GM21390 (cell line): ENCODE results near the gene ESPNL.

Experiments
- ATAC-seq: cut with Tn5 transposase; IDR thresholded peaks from one replicate; pipeline ENCODE4 v1.9.1; 2021; ENCODE audit not compliant: unreplicated experiment

ESPNL gene

GRCh38 chr2:238127165-238128060 lies 27.3 kb downstream of the ESPNL start:
- ATAC-seq = no peak

GRCh38 chr2:238128061-238128440 lies 27.9 kb downstream of the ESPNL start:
- ATAC-seq = no peak

DNA sequence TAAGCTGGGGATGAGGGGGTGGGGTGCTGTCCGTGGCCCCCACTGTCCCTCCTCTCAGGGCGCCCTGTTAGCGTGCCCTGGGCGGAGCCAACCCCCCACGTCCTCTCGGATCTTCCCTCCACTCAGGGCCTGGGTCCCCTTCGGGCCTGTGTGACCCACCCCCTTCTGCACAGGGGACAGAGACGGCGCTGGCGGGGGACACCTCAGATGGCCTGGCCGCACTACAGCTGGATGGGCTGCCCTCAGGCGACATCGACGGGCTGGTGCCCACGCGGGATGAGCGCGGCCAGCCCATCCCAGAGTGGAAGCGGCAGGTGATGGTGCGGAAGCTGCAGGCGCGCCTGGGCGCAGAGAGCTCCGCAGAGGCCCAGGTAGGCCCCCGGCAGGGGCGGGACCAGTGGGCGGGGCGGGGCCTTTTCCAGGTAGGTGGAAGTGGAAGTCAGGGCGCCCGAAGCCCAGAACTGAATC lies 28.4 kb downstream of the ESPNL start:
- no peak for ATAC-seq

- no peak for ATAC-seq
Observed at GRCh38 chr2:238129166-238130010, 29.2 kb downstream of the ESPNL start.

- no peak for ATAC-seq
Observed at GRCh38 chr2:238130111-238130695, 30.1 kb downstream of the ESPNL start.

GRCh38 chr2:238130696-238131628 lies 30.8 kb downstream of the ESPNL start:
- ATAC-seq = no peak

DNA sequence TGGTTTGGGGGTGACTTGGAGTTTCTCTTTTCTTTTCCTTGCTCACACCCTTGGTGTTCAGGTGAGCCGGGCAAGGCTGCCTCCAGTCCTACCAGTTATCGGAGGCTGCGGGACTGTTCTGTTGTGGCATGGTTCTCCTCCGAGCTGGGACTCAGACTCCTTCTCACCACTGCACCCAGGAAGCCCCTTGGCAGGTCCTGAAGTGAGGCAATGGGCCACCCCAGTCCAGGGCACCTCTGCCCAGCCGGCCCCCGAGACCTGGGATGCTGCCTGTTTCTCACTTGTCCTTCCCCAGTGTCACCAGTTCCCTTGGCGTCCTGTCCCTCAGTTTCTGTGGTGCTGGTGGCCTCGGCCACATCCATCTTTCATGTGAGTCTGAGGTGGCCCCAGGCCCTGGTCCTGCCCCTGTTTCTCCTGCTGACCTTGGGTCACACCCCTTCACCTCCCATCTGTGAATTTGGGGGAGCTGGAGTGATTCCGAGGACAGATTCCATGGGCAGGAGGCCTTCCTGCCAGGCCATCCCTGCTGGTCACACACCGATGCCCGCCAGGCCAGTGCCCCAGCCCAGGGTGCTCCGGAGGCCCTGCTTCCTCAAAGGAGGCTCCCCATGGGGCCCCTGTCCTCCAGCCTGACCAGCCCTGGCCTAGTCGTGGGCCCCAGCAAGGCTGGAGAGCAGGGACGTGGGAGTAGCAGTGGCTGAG lies 31.8 kb downstream of the ESPNL start:
- no peak for ATAC-seq

DNA sequence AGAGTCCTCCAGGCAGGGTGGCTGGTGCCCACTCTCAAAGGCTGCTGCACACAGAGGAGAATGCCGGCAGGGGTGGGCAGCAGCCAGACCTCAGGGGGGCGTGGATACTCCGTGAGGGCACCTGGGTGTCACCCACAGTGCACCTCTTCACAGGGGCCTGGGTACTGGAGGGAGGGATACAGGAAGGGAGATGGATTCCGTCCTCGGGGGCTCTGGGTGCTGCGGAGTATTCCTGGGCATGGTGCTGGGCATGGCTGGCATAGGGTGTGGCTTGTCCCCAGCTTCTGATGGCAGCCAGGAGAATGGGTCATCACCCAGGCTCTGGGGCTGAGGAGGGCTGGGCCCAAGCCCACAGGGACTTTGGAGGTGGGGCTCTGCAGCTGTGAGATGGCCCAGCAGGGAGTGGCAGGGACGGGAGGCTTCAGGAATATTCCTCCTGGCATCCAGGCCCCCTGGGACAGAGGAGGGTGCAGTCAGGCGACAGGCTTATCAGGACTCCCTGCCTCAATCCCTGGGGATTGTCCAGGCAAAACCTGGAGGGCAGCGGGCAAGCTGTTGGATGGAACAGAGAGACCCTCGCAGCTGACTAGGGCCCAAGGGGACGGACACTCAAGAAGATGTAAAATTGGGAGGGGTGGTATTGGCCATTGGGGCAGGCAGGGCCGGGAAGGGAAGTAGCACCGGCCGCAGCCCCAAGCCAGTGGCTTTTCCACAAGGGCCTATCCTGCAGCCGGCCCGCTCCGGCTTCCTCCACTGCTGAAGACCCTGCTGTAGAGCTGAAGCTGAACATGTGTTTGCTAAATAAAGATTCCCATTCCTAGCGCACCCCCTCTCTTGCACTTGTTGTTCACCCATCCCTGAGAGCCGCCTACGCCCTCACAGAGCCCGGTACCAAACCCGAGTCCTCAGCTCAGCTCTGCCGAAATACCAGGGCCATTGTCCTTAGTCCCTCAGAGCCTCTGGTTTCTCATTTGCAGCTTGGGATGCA lies 32.6 kb downstream of the ESPNL start:
- ATAC-seq = no peak

DNA sequence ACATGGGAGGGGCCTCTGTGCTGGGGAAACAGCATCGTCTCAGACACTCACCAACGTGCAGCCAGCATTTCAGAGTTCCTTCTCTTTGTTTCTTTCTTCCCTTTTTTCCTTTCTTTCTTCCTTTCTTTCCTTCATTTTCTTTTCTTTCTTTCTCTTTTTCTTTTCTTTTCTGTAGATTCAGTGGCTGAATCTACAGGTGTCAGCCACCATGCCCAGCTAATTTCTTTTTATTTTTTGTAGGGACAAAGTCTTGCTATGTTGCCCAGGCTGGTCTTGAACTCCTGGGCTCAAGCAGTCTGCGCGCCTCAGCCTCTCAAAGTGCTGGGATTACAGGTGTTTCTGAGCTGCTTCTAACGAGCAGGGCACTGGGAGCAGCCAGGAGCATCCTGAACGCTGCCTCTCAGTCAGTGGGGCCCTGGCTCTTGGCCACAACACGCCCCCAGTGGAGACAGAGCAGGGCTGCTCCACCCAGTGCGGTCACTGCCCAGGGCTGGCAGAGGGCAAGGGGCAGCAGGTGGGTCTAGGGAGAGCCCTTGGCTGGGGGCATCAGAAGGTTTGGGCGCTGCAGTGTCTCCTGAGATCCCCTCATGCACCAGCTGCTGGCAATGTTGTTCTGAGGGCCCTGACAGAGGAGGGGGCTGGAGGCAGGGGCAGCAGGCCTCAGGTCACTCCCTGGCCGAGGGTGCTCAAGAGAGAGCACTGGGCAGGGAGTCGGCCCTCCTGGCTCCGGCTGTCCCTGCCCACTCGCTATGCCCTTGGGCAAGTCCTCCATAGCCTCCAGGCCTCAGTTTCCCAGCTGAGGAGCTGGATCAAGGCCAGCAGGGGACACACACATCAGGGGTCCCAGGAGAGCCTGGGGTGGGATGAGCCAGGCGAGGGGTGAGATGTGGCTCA lies 33.6 kb downstream of the ESPNL start:
- no peak for ATAC-seq

DNA sequence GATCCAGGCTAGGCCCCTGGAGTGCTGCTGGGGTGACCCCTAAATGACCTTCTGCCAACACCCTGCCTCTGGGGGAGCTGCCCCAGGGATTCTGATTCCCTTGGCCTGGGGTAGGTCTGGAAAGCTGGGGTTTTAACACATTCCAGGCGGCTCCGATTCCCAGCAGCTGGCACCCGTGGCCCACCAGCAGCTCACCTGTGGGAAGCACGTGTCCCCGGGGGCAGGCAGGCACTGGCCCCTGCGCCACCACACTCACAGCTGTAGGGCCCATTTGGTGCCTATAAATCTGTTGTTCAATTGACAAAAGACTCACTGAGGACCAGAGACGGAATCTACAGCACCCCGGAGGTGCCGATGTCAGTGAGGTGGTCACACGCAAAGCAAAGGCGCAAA lies 34.2 kb downstream of the ESPNL start:
- ATAC-seq = no peak

- no peak for ATAC-seq
Observed at GRCh38 chr2:238135601-238136150, 35.5 kb downstream of the ESPNL start.

- ATAC-seq = no peak
Observed at GRCh38 chr2:238136820-238137537, 36.8 kb downstream of the ESPNL start.

- ATAC-seq = no peak
Observed at GRCh38 chr2:238137885-238138284, 37.7 kb downstream of the ESPNL start.

- no peak for ATAC-seq
Observed at GRCh38 chr2:238138331-238139195, 38.4 kb downstream of the ESPNL start, which contains the start of gene KLHL30. KLHL30 (plus strand) TSS chr2:238138668; CDS start chr2:238140755, 2,087 bp downstream.

DNA sequence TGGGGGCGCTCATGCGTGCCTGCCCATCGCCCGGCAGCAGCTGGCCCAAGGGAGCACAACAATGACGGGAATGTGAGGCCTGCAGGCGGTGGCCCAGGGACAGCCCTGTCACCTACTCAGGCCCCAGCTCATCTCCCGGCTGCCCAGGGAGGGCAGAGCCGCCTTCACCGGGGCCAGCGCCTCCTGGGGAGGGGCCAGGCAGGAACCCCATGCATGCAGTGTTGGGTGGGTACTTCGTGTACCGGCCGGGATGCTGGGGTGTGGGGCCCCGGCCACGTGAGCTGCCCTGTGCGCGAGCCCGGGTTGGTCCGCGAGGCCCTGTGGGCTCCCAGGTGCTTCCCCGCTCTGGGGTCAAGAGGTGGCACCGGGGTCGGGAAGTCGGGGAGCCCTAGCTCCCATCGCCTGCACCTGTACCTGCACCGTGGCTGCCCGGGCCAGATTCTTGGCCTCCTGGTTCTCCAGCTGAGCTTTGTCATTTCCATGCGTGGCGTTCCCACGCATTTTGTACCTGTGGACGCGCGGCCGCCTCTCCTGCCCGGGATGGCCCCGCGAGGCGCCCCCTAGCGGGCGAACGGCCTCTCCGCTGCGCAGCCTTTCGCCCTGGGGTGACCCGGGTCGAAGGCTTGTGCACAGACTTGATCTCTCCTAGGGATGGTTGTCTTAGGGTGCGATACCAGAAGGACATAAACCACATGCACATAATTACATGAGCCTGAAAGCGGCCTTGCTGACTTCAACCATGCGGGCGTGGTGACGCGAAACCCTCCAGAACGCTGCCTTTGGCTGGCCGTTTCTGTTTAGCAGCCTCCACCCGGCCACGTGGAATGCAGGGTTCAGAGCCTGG lies 39.3 kb downstream of the ESPNL start:
- no peak for ATAC-seq
